HL-60 (cell line): ENCODE data around the gene FILIP1L.

Experiments used
- POLR2AphosphoS5 ChIP-seq: IDR thresholded peaks from 2 replicates; pipeline ENCODE4 v1.6.1; 2012; ENCODE audit warnings: low read depth
- REST ChIP-seq: IDR thresholded peaks from 2 replicates; pipeline ENCODE4 v1.6.1; 2012; ENCODE audit warnings: low read depth; ENCODE audit not compliant: insufficient replicate concordance

GRCh38 chr3:100062665-100063064 lies 51.6 kb downstream of the FILIP1L start:
- TF ChIP-seq REST, result no peak
- no peak for TF ChIP-seq POLR2AphosphoS5
